Cardiac muscle cell (in vitro differentiated cells and primary cell): ENCODE measurements around the gene EDEM3. TPM values are rescaled to one million over a fixed set of nuclear protein-coding genes. Genes with fewer than 3 reads are reported as not detected.

Source experiments
- DNase-seq, 2 donors: peaks; one replicate each; pipeline versions ENCODE4 v3.0.0 to v3.0.0-alpha.2; 2010 to 2017; ENCODE audit warnings: low read depth in 1 of 2, low spot score in 1 of 2
- H3K27ac ChIP-seq: fragments of 200-600 bp; sonication (generic); 2 replicates; pipeline ENCODE4 v1.5.1; 2016
- H3K27me3 ChIP-seq: fragments of 200-600 bp; sonication (generic); 2 replicates; pipeline ENCODE4 v1.6.0; 2016; ENCODE audit warnings: control low read depth
- H3K36me3 ChIP-seq: fragments of 200-600 bp; sonication (generic); 2 replicates; pipeline ENCODE4 v1.5.1; 2016; ENCODE audit warnings: control low read depth
- H3K4me1 ChIP-seq: fragments of 200-600 bp; sonication (generic); 2 replicates; pipeline ENCODE4 v1.8.1; 2017; ENCODE audit warnings: low read depth, mild to moderate bottlenecking, mixed run types
- H3K4me3 ChIP-seq: fragments of 200-600 bp; sonication (generic); 2 replicates; pipeline ENCODE4 v1.5.1; 2016; ENCODE audit warnings: mild to moderate bottlenecking
- H3K9me3 ChIP-seq: fragments of 200-600 bp; sonication (generic); 2 replicates; pipeline ENCODE4 v1.5.1; 2017; ENCODE audit warnings: low read depth, mild to moderate bottlenecking, control low read depth
- polyA plus RNA-seq: library from polyadenylated mRNA; unstranded; fragments of >200 nt; fragmentation: Nextera tagmentation; extraction: Ambion mirVana; gene quantifications from 2 replicates; pipeline ENCODE4 v1.2.1, GENCODE V29; 2016
- total RNA-seq: library from RNA; depleted of rRNA; stranded (reverse); fragments of >200 nt; gene quantifications from 2 replicates; pipeline ENCODE4 v1.2.3, GENCODE V29; 2016
- TF ChIP-seq, protein P1 (sequence below): IDR thresholded peaks from 2 replicates; pipeline ENCODE4 v1.5.1; 2012; ENCODE audit warnings: low read depth, mild to moderate bottlenecking, low read length

EDEM3 gene
- total and polyA plus RNA-seq, 2 experiments from 2014 or later = 14.6 to 26.1 TPM

DNA sequence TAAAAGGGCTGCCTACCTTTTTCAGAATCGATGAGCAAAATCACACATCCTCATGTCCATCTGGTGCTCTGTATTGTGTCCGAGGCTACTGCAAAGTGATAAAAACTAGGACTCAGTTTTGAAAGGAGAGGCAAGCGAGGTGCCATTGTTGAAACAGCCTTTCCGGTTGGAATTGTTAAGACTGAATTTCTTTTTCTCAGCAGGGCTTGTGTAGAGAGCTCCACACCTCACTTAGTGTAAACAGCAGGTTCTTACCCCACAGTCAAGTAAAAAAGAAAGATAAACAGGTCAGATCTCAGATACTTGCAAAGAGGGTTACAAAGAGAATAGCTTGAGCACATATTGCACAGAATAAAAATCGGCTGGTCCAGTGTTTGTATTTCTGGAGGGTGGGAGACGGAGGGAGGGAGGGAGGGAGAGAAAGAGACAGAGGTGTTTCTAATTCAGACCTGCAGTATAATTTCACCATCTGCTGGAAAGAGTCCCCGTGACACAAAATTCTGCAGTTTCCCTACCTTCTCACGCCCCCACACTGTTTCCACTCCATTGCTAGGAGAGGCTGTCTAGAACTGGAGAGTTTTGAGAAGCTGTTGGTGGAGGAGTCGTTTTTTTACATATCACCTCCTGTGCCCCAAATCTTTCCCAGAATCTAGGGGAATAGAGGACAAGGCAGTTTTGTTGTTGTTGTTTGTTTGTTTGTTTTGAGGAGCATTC is 82.5 kb downstream of the EDEM3 start:
- Histone ChIP-seq H3K27ac (no peak overlapping the region), H3K27me3 (no peaks in the 10 kb centered on the region), H3K4me1 (no peaks in the 10 kb centered on the region), H3K9me3 (no peaks in the 10 kb centered on the region), H3K36me3 (no peaks in the 10 kb centered on the region), H3K4me3 (no peak overlapping the region)
- TF ChIP-seq, protein P1, sequence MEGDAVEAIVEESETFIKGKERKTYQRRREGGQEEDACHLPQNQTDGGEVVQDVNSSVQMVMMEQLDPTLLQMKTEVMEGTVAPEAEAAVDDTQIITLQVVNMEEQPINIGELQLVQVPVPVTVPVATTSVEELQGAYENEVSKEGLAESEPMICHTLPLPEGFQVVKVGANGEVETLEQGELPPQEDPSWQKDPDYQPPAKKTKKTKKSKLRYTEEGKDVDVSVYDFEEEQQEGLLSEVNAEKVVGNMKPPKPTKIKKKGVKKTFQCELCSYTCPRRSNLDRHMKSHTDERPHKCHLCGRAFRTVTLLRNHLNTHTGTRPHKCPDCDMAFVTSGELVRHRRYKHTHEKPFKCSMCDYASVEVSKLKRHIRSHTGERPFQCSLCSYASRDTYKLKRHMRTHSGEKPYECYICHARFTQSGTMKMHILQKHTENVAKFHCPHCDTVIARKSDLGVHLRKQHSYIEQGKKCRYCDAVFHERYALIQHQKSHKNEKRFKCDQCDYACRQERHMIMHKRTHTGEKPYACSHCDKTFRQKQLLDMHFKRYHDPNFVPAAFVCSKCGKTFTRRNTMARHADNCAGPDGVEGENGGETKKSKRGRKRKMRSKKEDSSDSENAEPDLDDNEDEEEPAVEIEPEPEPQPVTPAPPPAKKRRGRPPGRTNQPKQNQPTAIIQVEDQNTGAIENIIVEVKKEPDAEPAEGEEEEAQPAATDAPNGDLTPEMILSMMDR = no peak
- no peak for DNase-seq

DNA sequence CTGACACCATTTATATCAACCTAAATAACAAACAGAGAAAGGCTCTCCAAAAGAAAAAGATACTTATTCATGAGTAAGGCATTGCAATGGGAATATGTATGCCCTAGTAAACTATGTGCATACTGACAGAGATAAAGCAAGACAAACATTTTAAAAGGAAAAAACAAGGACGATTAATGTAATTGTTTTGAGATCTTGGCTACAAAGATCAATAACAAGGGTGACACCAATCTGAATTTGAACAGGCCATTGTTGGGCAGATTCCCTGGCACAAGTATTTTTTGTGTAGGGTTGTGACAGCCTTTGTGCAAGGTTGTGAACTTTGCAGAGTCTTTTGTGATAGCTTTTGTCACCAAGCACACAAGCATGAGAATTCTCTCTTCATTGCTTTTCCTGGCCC is 85.3 kb downstream of the EDEM3 start:
- H3K27me3 ChIP-seq = no peaks in the 10 kb centered on the region
- DNase-seq = no peak
- H3K4me1 ChIP-seq = peaks cover 6% of the 10 kb centered on the region
- H3K9me3 ChIP-seq = no peaks in the 10 kb centered on the region
- TF ChIP-seq, protein P1 = no peak
- no peak overlapping the region for H3K27ac ChIP-seq
- no peak overlapping the region for H3K4me3 ChIP-seq
- no peaks in the 10 kb centered on the region for H3K36me3 ChIP-seq

DNA sequence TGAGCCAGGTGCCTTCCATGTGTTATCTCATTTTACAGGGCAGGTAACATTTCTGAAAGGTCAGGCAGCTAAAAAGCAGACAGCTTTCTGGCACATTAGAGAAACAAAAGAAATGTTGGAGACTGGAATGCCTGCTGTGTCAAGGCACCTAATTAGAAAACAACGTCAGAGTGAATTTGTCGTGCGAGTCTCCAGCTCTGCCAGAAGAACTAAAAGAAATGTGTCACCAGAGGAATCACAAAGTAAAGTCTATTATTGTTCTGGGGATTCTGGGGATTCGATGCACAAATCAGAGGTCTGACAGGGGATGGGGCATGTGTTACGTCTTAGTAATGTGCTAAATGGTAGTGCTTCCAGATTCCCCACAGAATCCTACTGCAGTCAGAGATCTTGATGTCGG is 89.3 kb downstream of the EDEM3 start:
- H3K27me3 ChIP-seq = no peaks in the 10 kb centered on the region
- no peaks in the 10 kb centered on the region for H3K36me3 ChIP-seq
- TF ChIP-seq, protein P1 = no peak
- peaks cover 6% of the 10 kb centered on the region for H3K4me1 ChIP-seq
- no peak overlapping the region for H3K4me3 ChIP-seq
- no peak overlapping the region for H3K27ac ChIP-seq
- no peak for DNase-seq
- H3K9me3 ChIP-seq = no peaks in the 10 kb centered on the region

DNA sequence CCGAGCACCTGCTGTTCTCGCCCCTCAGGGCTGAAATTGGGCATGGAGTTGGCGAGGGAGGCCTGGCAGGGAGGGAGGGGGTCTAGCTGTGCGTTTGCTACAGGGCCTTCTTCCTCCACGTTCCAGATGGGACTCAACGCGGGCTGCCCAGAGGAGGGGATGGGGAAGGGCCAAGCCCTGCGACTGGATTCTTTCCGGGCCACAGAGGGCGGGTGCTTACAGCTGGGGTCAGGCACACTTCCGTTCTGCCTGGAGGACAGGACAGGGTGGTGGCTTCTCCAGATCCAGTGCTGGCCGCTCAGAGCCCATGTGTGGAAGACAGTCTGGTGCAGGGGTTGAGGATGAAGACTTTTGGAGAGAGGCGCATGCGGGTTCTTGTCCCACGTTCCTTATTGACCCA is 90.0 kb downstream of the EDEM3 start:
- Histone ChIP-seq H3K27me3 (no peaks in the 10 kb centered on the region), H3K9me3 (no peaks in the 10 kb centered on the region), H3K4me3 (no peak overlapping the region), H3K27ac (no peak overlapping the region), H3K36me3 (no peaks in the 10 kb centered on the region), H3K4me1 (peaks cover 6% of the 10 kb centered on the region)
- TF ChIP-seq, protein P1 = no peak
- DNase-seq = no peak

DNA sequence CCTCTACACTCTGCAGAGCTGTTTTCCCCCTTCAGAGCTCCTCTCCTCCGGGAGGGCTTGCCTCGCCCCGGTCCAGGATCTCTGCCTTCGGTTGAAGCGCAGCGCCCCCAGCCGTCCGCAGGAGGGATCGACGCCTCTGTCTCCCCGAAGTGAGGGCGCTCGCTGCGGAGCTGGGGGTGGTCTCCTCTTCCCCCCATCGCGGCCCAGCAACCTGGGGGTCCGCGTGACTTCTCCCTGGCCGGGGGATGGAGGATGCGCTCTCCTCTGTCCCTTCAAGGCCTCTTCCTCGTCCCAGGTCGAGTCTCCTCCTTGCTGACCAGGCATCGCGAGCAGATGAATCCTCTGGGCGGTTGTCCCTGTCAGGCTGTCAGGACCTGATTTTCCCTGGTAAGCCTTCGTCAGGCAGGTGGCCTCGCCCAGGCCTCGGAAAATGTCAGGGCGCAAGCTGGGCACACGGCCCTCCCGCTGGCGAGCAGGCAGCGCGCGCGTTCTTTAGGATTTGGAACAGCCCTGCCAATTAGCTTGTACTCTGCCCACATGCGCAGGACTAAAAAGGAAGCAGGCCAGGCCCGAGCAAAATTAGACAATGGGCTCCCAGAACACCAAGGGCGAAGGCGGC is 90.5 kb downstream of the EDEM3 start:
- Histone ChIP-seq H3K4me1 (peaks cover 6% of the 10 kb centered on the region), H3K4me3 (no peak overlapping the region), H3K27me3 (no peaks in the 10 kb centered on the region), H3K9me3 (no peaks in the 10 kb centered on the region), H3K36me3 (no peaks in the 10 kb centered on the region), H3K27ac (no peak overlapping the region)
- peak; percentile 77 to 88 for DNase-seq
- TF ChIP-seq, protein P1 = peak; percentile 97
